NCI-H2107 treated with DMSO at 0.1 percent for 48 hours (cell line): Measurements from ENCODE around the gene MYO7B.

ENCODE experiments used
- DNase-seq: peaks from one replicate; lab custom pipeline; 2025; ENCODE audit not compliant: unreplicated experiment; lab: John Stamatoyannopoulos, UW

MYO7B gene

GRCh38 chr2:127572841-127573240, 37.4 kb downstream of the MYO7B start:
- no peak for DNase-seq

GRCh38 chr2:127573298-127573697, 37.8 kb downstream of the MYO7B start:
- DNase-seq, result no peak

GRCh38 chr2:127573771-127574170, 38.3 kb downstream of the MYO7B start:
- DNase-seq, result no peak

- no peak for DNase-seq
Observed at GRCh38 chr2:127574656-127575055, 39.2 kb downstream of the MYO7B start.

- DNase-seq, result no peak
Observed at GRCh38 chr2:127575185-127575765, 39.8 kb downstream of the MYO7B start.

GRCh38 chr2:127575941-127576432, 40.5 kb downstream of the MYO7B start:
- DNase-seq, result no peak

- DNase-seq, result no peak
Observed at GRCh38 chr2:127576433-127577207, 41.1 kb downstream of the MYO7B start.

GRCh38 chr2:127577208-127577475, 41.7 kb downstream of the MYO7B start:
- DNase-seq, result no peak

GRCh38 chr2:127577503-127577902, 42.0 kb downstream of the MYO7B start:
- DNase-seq, result no peak

- DNase-seq, result no peak
Observed at GRCh38 chr2:127577973-127578372, 42.5 kb downstream of the MYO7B start.

GRCh38 chr2:127578411-127578810, 42.9 kb downstream of the MYO7B start:
- DNase-seq, result no peak

GRCh38 chr2:127579231-127579630, 43.7 kb downstream of the MYO7B start:
- no peak for DNase-seq

- no peak for DNase-seq
Observed at GRCh38 chr2:127580167-127581049, 44.9 kb downstream of the MYO7B start.

- no peak for DNase-seq
Observed at GRCh38 chr2:127581050-127581345, 45.5 kb downstream of the MYO7B start.

- no peak for DNase-seq
Observed at GRCh38 chr2:127581516-127582490, 46.3 kb downstream of the MYO7B start.

GRCh38 chr2:127582863-127583861, 47.7 kb downstream of the MYO7B start:
- DNase-seq, result no peak

GRCh38 chr2:127584047-127584446, 48.6 kb downstream of the MYO7B start:
- no peak for DNase-seq

- DNase-seq, result no peak
Observed at GRCh38 chr2:127584516-127585033, 49.1 kb downstream of the MYO7B start.

- no peak for DNase-seq
Observed at GRCh38 chr2:127585270-127585807, 49.9 kb downstream of the MYO7B start.
